Myocyte (in vitro differentiated cells): ENCODE results near the gene ERGIC1. TPM values are rescaled to one million over a fixed set of nuclear protein-coding genes. Genes with fewer than 3 reads are reported as not detected.
A peak's percentile ranks its signal among the peaks of the same experiment; 100 is the strongest.
"Not testable (repeated sequence)": the region's sequence is repeated elsewhere in the genome, so short reads cannot be mapped to it uniquely, and the experiment has no call there.

Experiments
- DNase-seq: peaks from one replicate; pipeline ENCODE4 v3.0.0-alpha.2; 2012; ENCODE audit warnings: low read depth
- total RNA-seq: library from RNA; depleted of rRNA; stranded (reverse); fragments of >200 nt; gene quantifications from 2 replicates; pipeline ENCODE4 v1.2.3, GENCODE V29; 2014

ERGIC1 gene
- total RNA-seq, 1 donor from 2014 or later, result 120 TPM

- no peak for DNase-seq
Measured at GRCh38 chr5:172862165-172862801, 28.2 kb downstream of the ERGIC1 start.

DNA sequence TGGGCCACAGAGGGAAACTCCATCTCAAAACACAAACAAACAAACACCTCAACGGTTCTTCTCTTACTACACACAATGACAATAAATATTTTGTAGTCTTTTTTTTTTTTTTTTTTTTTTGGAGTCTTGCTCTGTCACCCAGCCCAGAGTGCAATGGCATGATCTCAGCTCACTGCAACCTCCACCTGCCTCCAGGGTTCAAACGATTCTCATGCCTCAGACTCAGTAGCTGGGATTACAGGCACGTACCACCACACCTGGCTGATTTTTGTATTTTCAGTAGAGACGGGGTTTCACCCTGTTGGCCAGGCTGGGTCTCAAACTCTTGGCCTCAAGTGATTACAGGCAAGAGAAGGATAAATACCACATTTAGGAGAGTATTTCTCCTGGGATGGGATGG is 30.1 kb downstream of the ERGIC1 start:
- DNase-seq, result not testable (repeated sequence)

GRCh38 chr5:172864747-172865146 is 30.7 kb downstream of the ERGIC1 start:
- no peak for DNase-seq

- no peak for DNase-seq
Measured at GRCh38 chr5:172866378-172866777, 32.3 kb downstream of the ERGIC1 start.

- peak; percentile 79 for DNase-seq
Measured at GRCh38 chr5:172866802-172867748, 33.0 kb downstream of the ERGIC1 start.

DNA sequence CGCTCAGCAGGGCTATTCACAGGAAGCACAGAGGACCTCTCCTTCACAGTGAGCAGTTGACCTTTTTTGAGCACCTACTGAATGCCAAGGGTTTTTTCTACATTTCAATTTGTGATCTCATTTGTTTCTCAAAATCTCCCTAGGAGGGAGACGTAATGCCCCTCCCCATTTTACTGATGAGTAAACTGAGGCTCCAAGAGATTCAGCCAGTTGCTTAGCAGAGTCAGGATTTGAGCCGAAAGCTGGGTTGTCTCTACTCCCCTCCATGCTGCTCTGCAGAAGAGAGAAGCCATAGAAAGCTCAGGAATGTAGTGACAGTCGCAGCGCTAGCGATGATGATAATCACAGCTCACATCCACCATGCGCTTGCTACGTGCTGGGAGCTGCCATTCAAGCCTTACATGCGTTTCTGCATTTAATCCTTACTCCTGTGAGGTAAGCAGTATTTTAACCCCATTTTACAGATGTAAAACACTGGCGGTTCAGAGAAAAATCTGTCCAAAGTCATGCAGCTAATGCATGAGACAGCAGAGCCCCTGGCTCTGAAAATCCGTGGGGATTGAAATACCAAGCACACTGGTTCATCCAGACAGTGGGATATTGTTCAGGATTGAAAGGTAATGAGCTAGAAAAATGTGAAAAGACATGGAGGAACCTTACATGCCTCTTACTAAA is 33.8 kb downstream of the ERGIC1 start:
- DNase-seq, result no peak

GRCh38 chr5:172868436-172868923 is 34.4 kb downstream of the ERGIC1 start:
- DNase-seq, result no peak

DNA sequence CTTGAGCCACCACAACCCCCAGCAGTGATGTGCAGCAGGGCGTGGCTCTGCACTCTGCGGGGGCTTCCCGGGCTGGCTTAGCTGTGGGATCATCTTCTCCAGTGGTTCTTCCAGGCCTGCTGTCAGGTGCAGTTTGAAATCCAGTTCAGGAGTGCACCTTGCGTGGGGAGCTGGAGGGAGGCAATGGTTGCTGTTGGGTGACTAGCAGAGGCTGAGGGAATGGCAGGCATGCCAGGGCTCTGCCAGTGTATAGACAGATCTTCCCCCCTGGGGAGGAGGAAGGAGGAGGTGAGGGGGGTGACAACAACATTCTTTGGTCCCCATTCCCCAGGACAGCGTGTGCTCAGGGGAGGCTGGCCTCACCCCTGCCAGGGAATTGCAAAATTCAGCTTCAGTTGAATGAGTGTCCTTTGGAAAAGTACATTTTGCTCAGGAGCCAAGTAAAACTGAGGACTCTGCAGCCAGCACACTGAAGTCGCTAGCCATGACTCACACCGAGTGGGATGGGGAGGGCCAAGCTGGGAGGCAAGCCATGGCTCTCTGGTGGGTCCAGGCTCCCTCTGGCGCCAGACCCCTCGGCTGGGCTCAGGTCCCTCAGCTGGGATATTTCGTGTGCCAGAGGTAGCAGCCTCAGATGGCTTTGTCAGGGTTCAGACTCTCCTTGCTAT is 35.0 kb downstream of the ERGIC1 start:
- peak; percentile 76 for DNase-seq

- DNase-seq, result peak; percentile 24
Measured at GRCh38 chr5:172869691-172870090, 35.6 kb downstream of the ERGIC1 start.

- DNase-seq, result peak; percentile 36
Measured at GRCh38 chr5:172870291-172870714, 36.3 kb downstream of the ERGIC1 start.

GRCh38 chr5:172870715-172871461 is 36.8 kb downstream of the ERGIC1 start:
- DNase-seq, result no peak

DNA sequence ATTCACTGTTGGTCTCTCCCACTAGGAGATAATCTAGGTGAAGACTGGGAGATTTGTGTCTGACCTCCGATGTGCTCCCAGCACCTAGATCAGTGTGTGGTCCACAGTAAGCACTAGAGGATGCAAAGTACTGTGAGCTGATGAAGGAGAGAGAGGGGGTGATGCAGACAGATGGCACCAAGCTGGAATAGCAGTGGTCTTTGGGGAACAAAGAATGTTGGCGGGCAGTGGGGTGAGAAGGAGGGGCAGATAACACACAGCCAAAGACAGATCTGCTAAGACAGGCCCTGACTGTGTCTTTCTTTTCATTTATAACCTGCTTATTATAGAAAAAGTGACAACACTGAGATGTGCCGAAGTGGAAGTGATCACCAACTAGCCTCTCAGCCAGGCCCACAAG is 37.5 kb downstream of the ERGIC1 start:
- no peak for DNase-seq

DNA sequence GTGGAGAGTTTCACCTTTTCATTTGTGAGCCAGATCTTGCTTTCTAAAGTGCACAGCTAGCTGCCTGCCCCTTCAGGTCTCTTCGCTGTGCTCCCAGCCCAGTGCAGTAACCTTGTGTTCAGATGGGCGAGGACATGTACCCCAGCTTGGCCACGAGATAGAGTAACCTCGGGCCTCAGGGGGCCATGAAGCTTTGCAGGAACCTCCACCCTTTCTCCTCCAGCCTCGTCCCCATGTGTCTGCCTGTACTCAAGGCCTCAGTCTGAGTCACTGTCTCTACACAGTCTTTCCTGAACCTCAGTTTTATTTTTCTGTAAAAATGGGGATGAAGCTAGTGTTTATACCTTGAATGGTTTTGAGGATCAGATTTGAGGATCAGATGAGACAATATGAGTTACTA is 37.9 kb downstream of the ERGIC1 start:
- DNase-seq, result no peak

GRCh38 chr5:172872997-172873491 is 39.0 kb downstream of the ERGIC1 start:
- DNase-seq, result peak; percentile 88

GRCh38 chr5:172873513-172873912 is 39.5 kb downstream of the ERGIC1 start:
- DNase-seq, result no peak

GRCh38 chr5:172874647-172875504 is 40.8 kb downstream of the ERGIC1 start:
- DNase-seq, result no peak

GRCh38 chr5:172875505-172876279 is 41.6 kb downstream of the ERGIC1 start:
- DNase-seq, result no peak

DNA sequence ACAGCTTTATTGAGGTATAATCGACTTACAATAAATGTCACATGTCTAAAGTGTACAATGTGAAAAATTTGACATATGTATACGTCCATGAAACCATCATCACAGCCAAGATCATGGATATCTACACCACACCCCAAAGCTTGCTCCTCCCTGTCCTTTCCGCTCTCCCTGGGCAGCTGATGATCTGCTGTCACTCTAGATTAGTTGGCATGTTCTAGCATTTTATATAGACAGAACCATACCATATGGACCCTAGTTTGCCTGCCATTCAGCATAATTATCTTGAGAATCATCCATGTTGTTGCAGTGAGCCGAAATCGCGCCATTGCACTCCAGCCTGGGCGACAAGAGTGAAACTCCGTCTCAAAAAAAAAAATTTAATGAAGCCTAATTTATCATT is 42.5 kb downstream of the ERGIC1 start:
- DNase-seq, result no peak
